Activated CD4-positive, alpha-beta T cell treated with anti-CD3 and anti-CD28 coated beads for 1 hour (primary cell): ENCODE data around the gene LACRT.
"Not testable (repeated sequence)": the region's sequence is repeated elsewhere in the genome, so short reads cannot be mapped to it uniquely, and the experiment has no call there.

ENCODE experiments used
- DNase-seq: peaks from one replicate; pipeline ENCODE4 v3.0.0-alpha.2; 2020

The LACRT gene

GRCh38 chr12:54634795-54635194, at the start of gene LACRT:
Gene LACRT (minus strand): TSS chr12:54634895. CDS start chr12:54634841, 54 bp downstream.
- no peak for DNase-seq

- DNase-seq: no peak
Measured at GRCh38 chr12:54683398-54683797, 48.7 kb upstream of the LACRT start.

- DNase-seq: no peak
Measured at GRCh38 chr12:54682674-54683073, 48.0 kb upstream of the LACRT start.

- no peak for DNase-seq
Measured at GRCh38 chr12:54680374-54680773, 45.7 kb upstream of the LACRT start.

- no peak for DNase-seq
Measured at GRCh38 chr12:54678131-54678530, 43.4 kb upstream of the LACRT start.

GRCh38 chr12:54667945-54668344, 33.2 kb upstream of the LACRT start:
- no peak for DNase-seq

- no peak for DNase-seq
Measured at GRCh38 chr12:54666008-54666407, 31.3 kb upstream of the LACRT start.

GRCh38 chr12:54665022-54665635, 30.4 kb upstream of the LACRT start:
- DNase-seq: not testable (repeated sequence)

- no peak for DNase-seq
Measured at GRCh38 chr12:54663603-54664002, 28.9 kb upstream of the LACRT start.

GRCh38 chr12:54662026-54662425, 27.3 kb upstream of the LACRT start:
- DNase-seq: no peak

- DNase-seq: no peak
Measured at GRCh38 chr12:54661048-54661447, 26.4 kb upstream of the LACRT start.

- no peak for DNase-seq
Measured at GRCh38 chr12:54660320-54660962, 25.7 kb upstream of the LACRT start.

GRCh38 chr12:54658306-54659264, 23.9 kb upstream of the LACRT start:
- DNase-seq: no peak

- no peak for DNase-seq
Measured at GRCh38 chr12:54657105-54657607, 22.5 kb upstream of the LACRT start.

GRCh38 chr12:54654926-54655325, 20.2 kb upstream of the LACRT start:
- no peak for DNase-seq

GRCh38 chr12:54653025-54653424, 18.3 kb upstream of the LACRT start:
- no peak for DNase-seq

GRCh38 chr12:54650889-54651288, 16.2 kb upstream of the LACRT start:
- no peak for DNase-seq

GRCh38 chr12:54650409-54650808, 15.7 kb upstream of the LACRT start:
- DNase-seq: no peak

GRCh38 chr12:54649825-54650224, 15.1 kb upstream of the LACRT start:
- no peak for DNase-seq

GRCh38 chr12:54648265-54648664, 13.6 kb upstream of the LACRT start, which contains the start of gene DCD:
Gene DCD (minus strand): TSS chr12:54648365. CDS start chr12:54648303, 62 bp downstream.
- no peak for DNase-seq

GRCh38 chr12:54641554-54641953, 6.9 kb upstream of the LACRT start:
- DNase-seq: no peak

- no peak for DNase-seq
Measured at GRCh38 chr12:54641089-54641488, 6.4 kb upstream of the LACRT start.

GRCh38 chr12:54639112-54639511, 4.4 kb upstream of the LACRT start:
- not testable (repeated sequence) for DNase-seq
